Measurements from ENCODE around the gene LRRC57. TPM values are rescaled to one million over a fixed set of nuclear protein-coding genes. Genes with fewer than 3 reads are reported as not detected.

The LRRC57 gene
- total RNA-seq, 3 donors from 2014 or later: 24.1 to 30.9 (median 26.6) TPM

GRCh38 chr15:42578984-42579537 lies 30.5 kb upstream of the LRRC57 start:
- ATAC-seq: no peak
- no peak overlapping the region for H3K4me3 ChIP-seq
- intact Hi-C loops (cut with DNase I, micrococcal nuclease): no loop called here
- no peaks in the 10 kb centered on the region for H3K36me3 ChIP-seq (ENCODE audit: low read depth)
- peaks cover 7% of the 10 kb centered on the region for H3K4me1 ChIP-seq (ENCODE audit: low read depth)
- no peak for DNase-seq
- TF ChIP-seq, protein P1, sequence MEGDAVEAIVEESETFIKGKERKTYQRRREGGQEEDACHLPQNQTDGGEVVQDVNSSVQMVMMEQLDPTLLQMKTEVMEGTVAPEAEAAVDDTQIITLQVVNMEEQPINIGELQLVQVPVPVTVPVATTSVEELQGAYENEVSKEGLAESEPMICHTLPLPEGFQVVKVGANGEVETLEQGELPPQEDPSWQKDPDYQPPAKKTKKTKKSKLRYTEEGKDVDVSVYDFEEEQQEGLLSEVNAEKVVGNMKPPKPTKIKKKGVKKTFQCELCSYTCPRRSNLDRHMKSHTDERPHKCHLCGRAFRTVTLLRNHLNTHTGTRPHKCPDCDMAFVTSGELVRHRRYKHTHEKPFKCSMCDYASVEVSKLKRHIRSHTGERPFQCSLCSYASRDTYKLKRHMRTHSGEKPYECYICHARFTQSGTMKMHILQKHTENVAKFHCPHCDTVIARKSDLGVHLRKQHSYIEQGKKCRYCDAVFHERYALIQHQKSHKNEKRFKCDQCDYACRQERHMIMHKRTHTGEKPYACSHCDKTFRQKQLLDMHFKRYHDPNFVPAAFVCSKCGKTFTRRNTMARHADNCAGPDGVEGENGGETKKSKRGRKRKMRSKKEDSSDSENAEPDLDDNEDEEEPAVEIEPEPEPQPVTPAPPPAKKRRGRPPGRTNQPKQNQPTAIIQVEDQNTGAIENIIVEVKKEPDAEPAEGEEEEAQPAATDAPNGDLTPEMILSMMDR (IDR thresholded peaks at IDR 0.05): no peak
- H3K9me3 ChIP-seq: no peaks in the 10 kb centered on the region

DNA sequence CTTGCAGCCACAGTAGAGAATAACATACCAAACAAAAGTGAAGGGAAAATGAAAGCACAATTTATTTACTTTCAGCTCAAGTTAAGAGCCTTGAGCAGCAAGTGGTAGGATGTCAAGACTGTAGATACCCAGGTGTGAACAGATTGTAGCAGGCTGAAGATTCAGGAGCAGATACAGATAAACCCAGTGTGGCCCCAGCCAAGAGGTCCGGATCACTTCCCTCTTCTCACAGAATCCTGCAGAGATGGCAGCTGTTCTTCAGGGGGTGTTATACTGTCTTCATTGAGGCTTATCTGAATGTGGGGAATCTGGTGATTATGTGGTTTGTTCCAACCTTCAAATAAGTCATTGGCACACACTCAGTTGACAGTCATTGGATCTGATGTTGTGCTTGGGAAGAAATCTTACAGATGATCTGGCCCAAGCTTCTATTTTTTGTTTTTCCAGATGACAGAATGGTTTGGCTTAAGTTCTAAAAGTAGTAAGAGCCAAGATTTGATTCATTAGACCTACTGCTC lies 29.0 kb upstream of the LRRC57 start:
- TF ChIP-seq, protein P1 (IDR thresholded peaks at IDR 0.05): no peak
- Histone ChIP-seq H3K9me3 (no peaks in the 10 kb centered on the region), H3K4me3 (no peak overlapping the region), H3K36me3 (ENCODE audit: low read depth) (no peaks in the 10 kb centered on the region), H3K4me1 (ENCODE audit: low read depth) (peaks cover 7% of the 10 kb centered on the region)
- ATAC-seq (no peak), DNase-seq (no peak)
- intact Hi-C loops (cut with DNase I, micrococcal nuclease): no loop called here

DNA sequence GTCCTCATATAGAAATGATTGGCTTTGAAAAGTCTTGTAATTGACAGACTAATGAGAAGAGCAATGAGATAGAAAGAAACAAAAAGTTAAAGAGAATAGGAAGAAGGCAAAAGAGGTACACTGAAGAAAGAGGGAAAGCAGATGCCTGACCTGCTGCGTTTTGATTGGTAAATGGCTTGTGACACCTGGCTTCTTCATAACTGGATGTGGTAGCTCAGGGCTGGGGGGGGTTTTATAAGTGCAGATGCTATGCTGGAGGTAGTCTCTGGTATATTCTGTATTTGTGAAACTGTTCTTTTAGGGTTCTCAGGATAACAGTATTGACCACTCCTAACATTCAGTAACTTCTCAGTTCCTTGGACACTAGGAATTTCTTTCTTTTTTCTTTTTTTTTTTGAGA lies 28.2 kb upstream of the LRRC57 start:
- intact Hi-C loops (cut with DNase I, micrococcal nuclease): no loop called here
- DNase-seq (no peak), ATAC-seq (no peak)
- TF ChIP-seq, protein P1 (IDR thresholded peaks at IDR 0.05): no peak
- Histone ChIP-seq H3K36me3 (ENCODE audit: low read depth) (no peaks in the 10 kb centered on the region), H3K4me3 (no peak overlapping the region), H3K4me1 (ENCODE audit: low read depth) (peaks cover 4% of the 10 kb centered on the region), H3K9me3 (no peaks in the 10 kb centered on the region)

DNA sequence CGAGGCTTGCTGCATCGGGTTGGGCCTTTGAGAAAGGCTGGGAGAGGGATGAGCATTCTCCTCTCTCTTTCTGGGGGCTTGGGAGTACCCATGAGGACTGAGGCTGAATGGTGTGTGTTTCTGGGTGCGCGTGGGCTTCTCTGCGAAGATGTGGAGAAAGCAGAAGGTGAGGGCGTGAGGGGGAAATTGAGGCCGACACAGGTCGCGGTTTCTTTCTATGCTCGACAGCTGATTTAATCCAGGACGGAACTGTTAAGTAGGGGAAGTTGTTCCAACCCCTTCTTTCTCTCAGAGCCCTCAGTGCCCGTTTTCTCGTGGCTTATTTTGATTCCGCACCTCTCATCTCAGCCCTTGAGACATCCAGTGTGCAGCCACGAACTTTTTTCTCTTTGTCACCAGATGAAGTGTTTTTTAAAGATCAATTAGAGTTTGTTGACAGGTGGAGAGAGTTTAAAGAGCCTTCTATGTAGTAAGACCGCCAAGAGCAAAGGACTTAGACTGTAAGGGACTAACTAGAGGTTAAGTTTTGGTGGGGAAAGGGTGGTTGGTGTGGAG lies 27.5 kb upstream of the LRRC57 start:
- no peaks in the 10 kb centered on the region for H3K36me3 ChIP-seq (ENCODE audit: low read depth)
- no peak for DNase-seq
- TF ChIP-seq, protein P1 (IDR thresholded peaks at IDR 0.05): no peak
- H3K4me3 ChIP-seq: peak overlapping the region; percentile 40
- intact Hi-C loops (cut with DNase I, micrococcal nuclease): no loop called here
- H3K4me1 ChIP-seq (ENCODE audit: low read depth): no peaks in the 10 kb centered on the region
- no peak for ATAC-seq
- no peaks in the 10 kb centered on the region for H3K9me3 ChIP-seq

DNA sequence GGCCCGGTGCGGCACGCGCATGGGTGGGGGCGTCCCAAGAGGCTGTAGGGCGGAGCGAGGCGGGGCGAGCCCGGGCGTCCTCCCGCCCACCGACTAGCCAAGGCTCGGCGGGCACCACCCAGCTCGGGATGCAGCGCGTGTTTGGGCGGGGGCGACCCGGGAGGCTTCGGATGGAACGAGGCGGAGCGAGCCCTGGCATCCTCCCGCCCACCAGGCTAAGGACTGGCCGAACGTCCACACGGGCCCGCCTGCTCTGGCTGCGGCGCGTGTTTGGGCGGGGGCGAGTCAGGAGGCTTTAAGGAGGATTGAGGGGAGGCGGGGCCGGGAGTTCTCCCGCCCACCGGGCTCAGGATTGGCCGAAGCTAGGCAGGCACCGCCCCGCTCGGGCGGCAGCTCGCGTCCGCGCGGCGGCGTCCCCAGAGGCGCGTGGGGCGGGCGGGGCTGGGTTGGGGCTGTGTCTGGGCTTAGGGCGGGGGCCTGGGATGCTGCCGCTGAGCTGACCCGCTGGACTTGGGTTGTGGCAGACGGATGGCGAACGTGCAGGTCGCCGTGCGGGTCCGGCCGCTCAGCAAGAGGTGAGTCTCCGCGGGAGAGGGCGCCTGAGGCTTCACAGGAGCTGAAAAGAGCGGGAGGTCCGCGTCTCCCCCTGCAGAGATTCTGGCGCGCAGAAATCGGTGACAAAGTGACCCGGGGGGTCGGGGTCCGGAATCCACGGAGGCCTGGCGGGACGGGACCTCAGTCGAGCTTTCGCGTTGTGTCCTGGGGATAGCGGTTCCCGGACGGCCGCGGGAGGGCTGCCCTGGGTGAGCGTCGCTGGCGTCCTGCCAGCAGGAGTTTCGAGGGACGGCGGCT lies 26.8 kb upstream of the LRRC57 start, which contains the start of gene STARD9:
Gene STARD9, plus strand, starts transcription at position 419 of the 852 bp plus-strand sequence. Its CDS starts 110 bp downstream, at position 529.
- peak; percentile 98 to 99 (median 99) for DNase-seq
- intact Hi-C loops (cut with DNase I, micrococcal nuclease): no loop called here
- H3K4me1 ChIP-seq (ENCODE audit: low read depth): no peaks in the 10 kb centered on the region
- no peaks in the 10 kb centered on the region for H3K36me3 ChIP-seq (ENCODE audit: low read depth)
- peak; percentile 96 for ATAC-seq
- peak within 1 kb of the TSS; percentile 40 for H3K4me3 ChIP-seq
- TF ChIP-seq, protein P1 (IDR thresholded peaks at IDR 0.05): no peak
- no peaks in the 10 kb centered on the region for H3K9me3 ChIP-seq

Data from mucosa of descending colon (tissue), 3 donors.